CD4-positive, alpha-beta T cell (primary cell): ENCODE measurements around the gene NTM. TPM values are rescaled to one million over a fixed set of nuclear protein-coding genes. Genes with fewer than 3 reads are reported as not detected.

ENCODE experiments used
- ATAC-seq: fragments of 200-7000 bp; cut with Tn5 transposase; one replicate; pipeline ENCODE4 v1.10.0; 2022; ENCODE audit warnings: mild to moderate bottlenecking; ENCODE audit not compliant: poor library complexity
- CTCF ChIA-PET: fragments of 350-600 bp; sonication (Branson Sonifier 250); formaldehyde crosslinking; loops from one replicate; lab custom pipeline; 2021; ENCODE audit warnings: antibody characterized with exemption, inconsistent platforms; lab: Charles Lee
- POLR2A ChIA-PET: fragments of 350-600 bp; sonication (Branson Sonifier 250); formaldehyde crosslinking; loops from one replicate; lab custom pipeline; 2021; ENCODE audit warnings: antibody characterized with exemption, inconsistent platforms; lab: Charles Lee
- DNase-seq, 14 experiments: peaks; one replicate each; pipeline ENCODE4 v3.0.0-alpha.2; 2013 to 2020; ENCODE audit warnings: mixed read lengths in 2 of 14
- H3K27ac ChIP-seq, 2 donors: one replicate each; pipeline versions ENCODE4 v1.5.1 to v1.7.0; 2013; ENCODE audit warnings: low read length in 2 of 2, low read depth in 1 of 2, mild to moderate bottlenecking in 1 of 2
- H3K27me3 ChIP-seq, 2 experiments: 1 replicate in 1 of 2; 2 replicates in 1 of 2; pipeline versions ENCODE4 v1.6.1 to v1.7.0; 2013; ENCODE audit warnings: low read length in 2 of 2, control low read depth in 1 of 2, mild to moderate bottlenecking in 1 of 2, moderate library complexity in 1 of 2; ENCODE audit not compliant: insufficient read depth in 2 of 2, control insufficient read depth in 1 of 2
- H3K36me3 ChIP-seq: one replicate; pipeline ENCODE4 v1.6.1; 2013; ENCODE audit warnings: low read length, control low read depth; ENCODE audit not compliant: insufficient read depth
- H3K4me1 ChIP-seq: one replicate; pipeline ENCODE4 v1.6.1; 2013; ENCODE audit warnings: low read length, control low read depth; ENCODE audit not compliant: insufficient read depth
- H3K4me3 ChIP-seq: one replicate; pipeline ENCODE4 v1.5.1; 2013; ENCODE audit warnings: mild to moderate bottlenecking, low read length, moderate library complexity
- H3K9me3 ChIP-seq, 2 experiments: 1 replicate in 1 of 2; 2 replicates in 1 of 2; pipeline versions ENCODE4 v1.6.1 to v1.7.0; 2013; ENCODE audit warnings: low read length in 2 of 2, mild to moderate bottlenecking in 2 of 2, control low read depth in 1 of 2, moderate library complexity in 1 of 2; ENCODE audit not compliant: control insufficient read depth in 1 of 2, insufficient read depth in 1 of 2
- H3K27ac Mint-ChIP-seq: one replicate; pipeline ENCODE4 v1.8.0; 2020; ENCODE audit warnings: mixed read lengths
- H3K27me3 Mint-ChIP-seq: one replicate; pipeline ENCODE4 v1.8.0; 2021; ENCODE audit warnings: mixed read lengths
- H3K36me3 Mint-ChIP-seq: one replicate; pipeline ENCODE4 v1.8.0; 2021; ENCODE audit warnings: low read depth, mixed read lengths
- H3K4me1 Mint-ChIP-seq: one replicate; pipeline ENCODE4 v1.8.0; 2021; ENCODE audit warnings: low read depth, mixed read lengths
- H3K4me3 Mint-ChIP-seq: one replicate; pipeline ENCODE4 v1.8.0; 2020; ENCODE audit warnings: mild to moderate bottlenecking, mixed read lengths
- H3K9me3 Mint-ChIP-seq: one replicate; pipeline ENCODE4 v1.8.0; 2020; ENCODE audit warnings: mixed read lengths
- CTCF ChIP-seq: fragments of 200-600 bp; IDR thresholded peaks from one replicate; pipeline ENCODE4 v1.8.0; 2022; ENCODE audit warnings: antibody characterized with exemption, mild to moderate bottlenecking
- intact Hi-C, 2 experiments: fragments of 100-400 bp; cut with DNase I in 1 of 2; cut with micrococcal nuclease in 1 of 2; formaldehyde crosslinking; loops; one replicate each; pipeline versions ENCODE4 v1.15.1 to v1.9.0; 2023 to 2025; cut with DNase I, micrococcal nuclease
- total RNA-seq, 174 experiments: library from RNA in 2 of 174; stranded (reverse) in 2 of 174; gene quantifications; one replicate each; pipeline ENCODE4 v1.2.3 and lab custom pipeline; 2021 to 2026

Gene NTM
- total RNA-seq, 2 experiments from 2014 or later, result not detected

GRCh38 chr11:131724436-131724975 is 354.1 kb downstream of the NTM start:
- DNase-seq (no peak), ATAC-seq (no peak)
- no peak overlapping the region for H3K27ac Mint-ChIP-seq
- ChIA-PET POLR2A (no interaction called here), CTCF (no interaction called here)
- peaks cover 0 to 4% of the 10 kb centered on the region in 2 experiments for H3K9me3 ChIP-seq
- H3K27ac ChIP-seq, result no peak overlapping the region
- no peak overlapping the region for H3K4me3 ChIP-seq
- no peaks in the 10 kb centered on the region for H3K4me1 Mint-ChIP-seq
- H3K36me3 ChIP-seq, result no peaks in the 10 kb centered on the region
- H3K27me3 ChIP-seq, result no peaks in the 10 kb centered on the region
- no peaks in the 10 kb centered on the region for H3K27me3 Mint-ChIP-seq
- H3K36me3 Mint-ChIP-seq, result no peaks in the 10 kb centered on the region
- H3K4me1 ChIP-seq, result no peaks in the 10 kb centered on the region
- intact Hi-C loops, result no loop called here
- no peak overlapping the region for H3K4me3 Mint-ChIP-seq
- TF ChIP-seq CTCF, result no peak
- peaks cover 2% of the 10 kb centered on the region for H3K9me3 Mint-ChIP-seq

GRCh38 chr11:131734871-131735270 is 364.5 kb downstream of the NTM start:
- TF ChIP-seq CTCF, result no peak
- Mint-ChIP-seq H3K9me3 (no peaks in the 10 kb centered on the region), H3K27me3 (no peaks in the 10 kb centered on the region), H3K4me3 (no peak overlapping the region), H3K36me3 (no peaks in the 10 kb centered on the region), H3K4me1 (no peaks in the 10 kb centered on the region), H3K27ac (no peak overlapping the region)
- POLR2A ChIA-PET, result no interaction called here
- no peak for ATAC-seq
- no peak overlapping the region for H3K27ac ChIP-seq
- H3K9me3 ChIP-seq, result peaks cover 0 to 3% of the 10 kb centered on the region in 2 experiments
- CTCF ChIA-PET, result no interaction called here
- no peak overlapping the region for H3K4me3 ChIP-seq
- no peaks in the 10 kb centered on the region for H3K36me3 ChIP-seq
- no peak for DNase-seq
- H3K4me1 ChIP-seq, result no peaks in the 10 kb centered on the region
- intact Hi-C loops, result no loop called here
- H3K27me3 ChIP-seq, result no peaks in the 10 kb centered on the region

DNA sequence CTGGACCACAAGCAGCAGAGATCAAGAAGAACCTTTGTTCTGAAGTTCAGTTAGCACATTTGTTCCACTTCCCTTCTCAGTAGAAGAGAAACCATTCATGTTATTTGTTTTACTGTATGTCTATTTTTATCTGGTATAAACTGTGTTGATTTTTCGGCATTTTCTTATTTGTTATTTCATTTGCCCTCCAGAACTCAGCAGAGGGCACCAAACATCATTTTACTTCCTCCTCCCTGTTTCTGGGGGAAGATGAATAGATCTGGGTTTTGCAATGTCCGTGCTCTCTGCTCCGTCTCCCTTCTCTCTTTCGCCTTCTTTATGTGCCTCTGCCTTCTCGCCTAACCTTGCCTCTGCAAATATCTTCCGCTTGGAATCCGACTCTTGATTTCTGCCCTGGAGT is 366.9 kb downstream of the NTM start:
- no peak overlapping the region for H3K4me3 ChIP-seq
- no peaks in the 10 kb centered on the region for H3K4me1 ChIP-seq
- H3K27ac ChIP-seq, result no peak overlapping the region
- H3K4me3 Mint-ChIP-seq, result no peak overlapping the region
- H3K36me3 Mint-ChIP-seq, result no peaks in the 10 kb centered on the region
- TF ChIP-seq CTCF, result no peak
- intact Hi-C loops, result no loop called here
- no peaks in the 10 kb centered on the region for H3K27me3 ChIP-seq
- CTCF ChIA-PET, result no interaction called here
- no peaks in the 10 kb centered on the region for H3K9me3 Mint-ChIP-seq
- H3K27me3 Mint-ChIP-seq, result no peaks in the 10 kb centered on the region
- no peak for DNase-seq
- ATAC-seq, result no peak
- no peaks in the 10 kb centered on the region for H3K4me1 Mint-ChIP-seq
- POLR2A ChIA-PET, result no interaction called here
- peaks cover 0 to 7% of the 10 kb centered on the region in 2 experiments for H3K9me3 ChIP-seq
- no peaks in the 10 kb centered on the region for H3K36me3 ChIP-seq
- H3K27ac Mint-ChIP-seq, result no peak overlapping the region
